ENCODE results near the gene FAAP100. TPM values are rescaled to one million over a fixed set of nuclear protein-coding genes. Genes with fewer than 3 reads are reported as not detected.
A peak's percentile ranks its signal among the peaks of the same experiment; 100 is the strongest.

Gene FAAP100
- total and polyA plus RNA-seq, 9 donors = 0.77 to 29.1 (median 25.0) TPM

GRCh38 chr17:81512562-81513371 lies 39.4 kb downstream of the FAAP100 start, which contains the start of gene ACTG1:
Gene ACTG1, minus strand, starts transcription at chr17:81512799. Its CDS starts 445 bp downstream, at chr17:81512354.
- Histone ChIP-seq H3K27me3 (no peaks in the 10 kb centered on the region), H3K36me3 (no peaks in the 10 kb centered on the region), H3K27ac (peak within 1 kb of the TSS; percentile 98 to 100), H3K4me3 (peak within 1 kb of the TSS; percentile 93), H3K9me3 (no peaks in the 10 kb centered on the region), H3K4me1 (ENCODE audit: insufficient read depth) (peaks cover 14% of the 10 kb centered on the region)
- intact Hi-C loops (cut with DNase I) = loop anchor here in 2 of 4 donors (5.0 kb wide), 2 partner anchors 110 to 115 kb away; partner anchors contain the start of gene BAHCC1 (in 1 of the 2)
- DNase-seq = peak; percentile 94 to 97 (median 95)
- 1% methylated on average over 32 to 111 of the region's 111 CpGs for WGBS, 3 donors
- TF ChIP-seq POLR2A (IDR thresholded peaks at IDR 0.05) (peak; percentile 77), EP300 (IDR thresholded peaks at IDR 0.05) (no peak)
- TF ChIP-seq, protein P1, sequence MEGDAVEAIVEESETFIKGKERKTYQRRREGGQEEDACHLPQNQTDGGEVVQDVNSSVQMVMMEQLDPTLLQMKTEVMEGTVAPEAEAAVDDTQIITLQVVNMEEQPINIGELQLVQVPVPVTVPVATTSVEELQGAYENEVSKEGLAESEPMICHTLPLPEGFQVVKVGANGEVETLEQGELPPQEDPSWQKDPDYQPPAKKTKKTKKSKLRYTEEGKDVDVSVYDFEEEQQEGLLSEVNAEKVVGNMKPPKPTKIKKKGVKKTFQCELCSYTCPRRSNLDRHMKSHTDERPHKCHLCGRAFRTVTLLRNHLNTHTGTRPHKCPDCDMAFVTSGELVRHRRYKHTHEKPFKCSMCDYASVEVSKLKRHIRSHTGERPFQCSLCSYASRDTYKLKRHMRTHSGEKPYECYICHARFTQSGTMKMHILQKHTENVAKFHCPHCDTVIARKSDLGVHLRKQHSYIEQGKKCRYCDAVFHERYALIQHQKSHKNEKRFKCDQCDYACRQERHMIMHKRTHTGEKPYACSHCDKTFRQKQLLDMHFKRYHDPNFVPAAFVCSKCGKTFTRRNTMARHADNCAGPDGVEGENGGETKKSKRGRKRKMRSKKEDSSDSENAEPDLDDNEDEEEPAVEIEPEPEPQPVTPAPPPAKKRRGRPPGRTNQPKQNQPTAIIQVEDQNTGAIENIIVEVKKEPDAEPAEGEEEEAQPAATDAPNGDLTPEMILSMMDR (IDR thresholded peaks at IDR 0.05) = no peak

DNA sequence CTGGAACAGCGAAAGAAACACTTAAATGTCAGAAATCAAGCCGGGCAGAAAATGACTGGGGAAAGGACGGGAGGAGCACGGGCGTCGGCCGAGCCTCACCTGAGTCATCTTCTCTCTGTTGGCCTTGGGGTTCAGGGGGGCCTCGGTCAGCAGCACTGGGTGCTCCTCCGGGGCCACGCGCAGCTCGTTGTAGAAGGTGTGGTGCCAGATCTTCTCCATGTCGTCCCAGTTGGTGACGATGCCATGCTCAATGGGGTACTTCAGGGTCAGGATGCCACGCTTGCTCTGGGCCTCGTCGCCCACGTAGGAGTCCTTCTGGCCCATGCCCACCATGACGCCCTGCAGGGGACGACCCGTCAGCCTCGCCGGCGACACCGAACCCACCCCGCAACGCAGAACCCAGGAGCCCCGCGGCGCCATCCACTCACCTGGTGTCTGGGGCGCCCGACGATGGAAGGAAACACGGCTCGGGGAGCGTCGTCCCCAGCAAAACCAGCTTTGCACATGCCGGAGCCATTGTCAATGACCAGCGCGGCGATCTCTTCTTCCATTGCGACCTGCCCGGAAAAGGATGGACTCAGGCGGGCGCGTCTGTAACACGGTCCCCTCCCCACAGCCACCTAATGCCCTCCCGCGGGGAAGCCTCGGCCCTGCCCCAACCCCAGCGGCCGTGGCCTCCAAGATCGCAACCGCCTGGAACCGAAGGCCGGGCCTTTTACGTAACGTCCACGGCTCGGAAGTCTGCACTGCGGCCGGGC lies 40.2 kb downstream of the FAAP100 start:
- WGBS, 3 donors = 0 to 1% (median 1%) methylated on average over 51 to 62 of the region's 62 CpGs
- DNase-seq = peak in 2 of 5 donors; percentile 40 to 55
- H3K27ac ChIP-seq = peak overlapping the region; percentile 11 to 78

GRCh38 chr17:81511554-81511803 lies 40.7 kb downstream of the FAAP100 start:
- no peaks in the 10 kb centered on the region for H3K27me3 ChIP-seq
- TF ChIP-seq EP300 (IDR thresholded peaks at IDR 0.05) (no peak), POLR2A (IDR thresholded peaks at IDR 0.05) (no peak)
- TF ChIP-seq, protein P1 (IDR thresholded peaks at IDR 0.05) = no peak
- DNase-seq = no peak
- H3K9me3 ChIP-seq = no peaks in the 10 kb centered on the region
- peak overlapping the region; percentile 64 for H3K4me3 ChIP-seq
- 0 to 1% (median 1%) methylated on average over 9 of the region's 9 CpGs for WGBS, 3 donors
- no peak overlapping the region for H3K27ac ChIP-seq
- intact Hi-C loops (cut with DNase I) = loop anchor here (2.0 to 5.0 kb wide), 4 partner anchors 109 to 119 kb away; partner anchors contain the start of gene BAHCC1 (in 1 of the 4)
- H3K36me3 ChIP-seq = no peaks in the 10 kb centered on the region
- peaks cover 12% of the 10 kb centered on the region for H3K4me1 ChIP-seq (ENCODE audit: insufficient read depth)

More for the DNA sequence above, 40.2 kb downstream of the FAAP100 start:
- TF ChIP-seq, protein P1 (IDR thresholded peaks at IDR 0.05) = no peak
- TF ChIP-seq EP300 (IDR thresholded peaks at IDR 0.05) (no peak), POLR2A (IDR thresholded peaks at IDR 0.05) (no peak)
- no peaks in the 10 kb centered on the region for H3K27me3 ChIP-seq
- no peaks in the 10 kb centered on the region for H3K9me3 ChIP-seq
- peak overlapping the region; percentile 64 for H3K4me3 ChIP-seq
- no peaks in the 10 kb centered on the region for H3K36me3 ChIP-seq
- H3K4me1 ChIP-seq (ENCODE audit: insufficient read depth) = peaks cover 14% of the 10 kb centered on the region
- intact Hi-C loops (cut with DNase I) = loop anchor here (2.0 to 5.0 kb wide), 4 partner anchors 110 to 119 kb away; partner anchors contain the start of gene BAHCC1 (in 1 of the 4)

- Histone ChIP-seq H3K36me3 (no peaks in the 10 kb centered on the region), H3K27ac (no peak overlapping the region), H3K4me3 (peak overlapping the region; percentile 64), H3K4me1 (ENCODE audit: insufficient read depth) (peaks cover 10% of the 10 kb centered on the region), H3K27me3 (no peaks in the 10 kb centered on the region), H3K9me3 (no peaks in the 10 kb centered on the region)
- TF ChIP-seq POLR2A (IDR thresholded peaks at IDR 0.05) (no peak), EP300 (IDR thresholded peaks at IDR 0.05) (no peak)
- TF ChIP-seq, protein P1 (IDR thresholded peaks at IDR 0.05) = no peak
- intact Hi-C loops (cut with DNase I) = loop anchor here (2.0 to 5.0 kb wide), 4 partner anchors 109 to 118 kb away; partner anchors contain the start of gene BAHCC1 (in 1 of the 4)
- 0 to 1% (median 1%) methylated on average over 48 of the region's 48 CpGs for WGBS, 3 donors
- DNase-seq = peak in 1 of 5 donors; percentile 44
Measured at GRCh38 chr17:81510785-81511553, 41.2 kb downstream of the FAAP100 start.

All from ovary (tissue), 9 donors.